HG02981 (cell line): ENCODE results near the gene CCDC68.
"Not testable (repeated sequence)": the region's sequence is repeated elsewhere in the genome, so short reads cannot be mapped to it uniquely, and the experiment has no call there.

Source experiments
- ATAC-seq: cut with Tn5 transposase; IDR thresholded peaks from one replicate; pipeline ENCODE4 v1.9.1; 2021; ENCODE audit warnings: mild to moderate bottlenecking, moderate library complexity; ENCODE audit not compliant: unreplicated experiment

CCDC68 gene, protein sequence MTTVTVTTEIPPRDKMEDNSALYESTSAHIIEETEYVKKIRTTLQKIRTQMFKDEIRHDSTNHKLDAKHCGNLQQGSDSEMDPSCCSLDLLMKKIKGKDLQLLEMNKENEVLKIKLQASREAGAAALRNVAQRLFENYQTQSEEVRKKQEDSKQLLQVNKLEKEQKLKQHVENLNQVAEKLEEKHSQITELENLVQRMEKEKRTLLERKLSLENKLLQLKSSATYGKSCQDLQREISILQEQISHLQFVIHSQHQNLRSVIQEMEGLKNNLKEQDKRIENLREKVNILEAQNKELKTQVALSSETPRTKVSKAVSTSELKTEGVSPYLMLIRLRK

DNA sequence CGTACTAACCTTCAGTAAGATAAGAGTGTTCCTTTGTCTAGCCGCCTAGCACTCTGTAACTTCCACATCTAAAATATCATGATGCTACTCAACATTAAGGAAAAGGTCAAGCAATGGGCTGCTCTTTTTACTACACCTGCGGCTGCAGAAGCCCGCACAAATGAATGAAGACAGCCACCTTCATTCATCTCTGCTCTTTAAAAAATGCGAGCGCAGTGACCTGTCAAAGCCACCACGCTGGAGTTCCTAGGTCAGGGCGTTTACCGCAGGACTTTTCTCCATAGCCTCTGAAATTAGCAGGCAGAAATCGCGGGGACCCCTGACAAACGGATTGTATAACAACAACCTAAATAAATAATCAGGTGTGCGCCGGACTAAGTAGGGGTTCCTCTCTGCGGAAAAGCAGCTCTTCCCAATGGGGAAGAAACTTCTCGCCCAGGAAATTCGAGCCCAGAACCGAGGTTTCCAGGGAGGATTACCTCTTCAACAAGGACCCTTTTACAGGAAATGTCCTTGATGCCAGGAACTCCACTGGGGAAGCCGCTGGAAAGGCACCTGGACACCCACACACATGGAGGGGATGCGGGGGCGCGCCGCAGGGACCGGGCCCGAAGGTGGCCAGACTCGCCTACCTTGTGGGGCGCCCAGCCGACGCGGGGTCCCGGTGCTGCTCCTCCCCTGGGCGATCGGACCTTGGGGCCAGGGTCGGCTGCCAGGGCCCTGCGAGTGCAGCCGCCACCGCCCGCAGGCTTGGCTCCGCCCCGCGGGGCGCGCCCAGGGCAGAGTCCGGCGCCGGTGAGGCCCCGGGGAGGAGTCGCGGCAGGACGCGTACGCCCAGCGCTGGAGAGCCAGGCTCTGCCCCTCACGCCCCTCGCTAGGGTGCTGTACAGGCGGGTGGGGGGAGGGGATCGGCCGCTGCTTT is at the start of gene CCDC68:
Gene CCDC68, minus strand, starts transcription at position 758 of the 922 bp plus-strand sequence. CDS start 16,670 bp downstream, outside the sequence.
- no peak for ATAC-seq

DNA sequence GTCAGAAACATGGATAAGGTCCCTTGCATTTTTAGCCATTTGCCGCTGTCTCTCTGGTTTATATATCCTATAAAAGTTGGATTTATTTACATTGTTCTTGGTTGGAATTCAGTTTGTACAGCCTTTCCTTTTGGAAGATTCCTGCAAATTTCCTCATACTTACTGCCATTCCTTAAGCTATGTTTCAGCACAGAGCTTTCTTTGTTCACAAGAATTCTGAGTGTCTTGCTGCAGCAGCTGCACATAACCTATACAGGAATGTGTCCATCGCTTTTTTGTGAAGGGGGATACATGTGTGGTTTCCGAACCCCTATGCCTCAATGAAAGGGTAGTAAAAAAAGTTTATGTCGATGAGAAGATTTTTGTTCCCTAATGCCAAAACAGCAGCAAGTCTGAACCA is 48.3 kb upstream of the CCDC68 start:
- ATAC-seq, result no peak

DNA sequence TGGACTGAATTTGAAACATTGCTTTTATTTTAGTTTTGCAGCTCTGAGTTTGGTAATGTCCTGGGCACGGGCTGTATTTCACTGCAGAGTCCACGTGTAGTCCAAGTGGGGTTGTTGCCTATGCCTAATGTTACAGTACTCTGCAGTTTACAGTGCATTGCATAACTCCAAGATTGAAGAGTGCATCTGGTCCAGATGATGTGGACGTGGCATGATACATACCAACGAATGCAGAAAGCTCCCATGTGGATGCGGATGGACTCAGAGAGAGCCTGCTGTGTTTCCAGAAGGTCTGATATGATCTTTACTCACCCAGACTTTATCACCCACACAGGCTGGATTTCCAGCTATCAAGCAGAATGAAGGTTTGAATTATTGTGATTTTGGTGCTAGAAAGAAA is 44.4 kb upstream of the CCDC68 start:
- no peak for ATAC-seq

DNA sequence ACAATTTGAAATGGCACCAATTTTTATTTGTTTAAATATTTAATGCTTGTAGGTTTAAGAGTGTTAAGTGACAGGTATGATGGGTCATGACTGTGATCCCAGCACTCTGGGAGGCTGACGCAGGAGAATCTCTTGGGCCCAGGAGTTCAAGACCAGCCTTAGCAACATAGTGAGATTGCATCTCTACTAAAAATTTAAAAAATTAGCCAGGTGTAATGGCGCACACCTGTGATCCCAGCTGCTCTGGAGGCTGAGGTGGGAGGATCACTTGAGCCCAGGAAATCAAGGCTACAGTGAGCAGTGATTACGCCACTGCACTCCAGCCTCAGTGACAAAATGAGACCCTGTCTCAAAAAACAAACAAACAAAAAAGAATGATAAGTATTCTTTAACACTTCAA is 43.0 kb upstream of the CCDC68 start:
- no peak for ATAC-seq

DNA sequence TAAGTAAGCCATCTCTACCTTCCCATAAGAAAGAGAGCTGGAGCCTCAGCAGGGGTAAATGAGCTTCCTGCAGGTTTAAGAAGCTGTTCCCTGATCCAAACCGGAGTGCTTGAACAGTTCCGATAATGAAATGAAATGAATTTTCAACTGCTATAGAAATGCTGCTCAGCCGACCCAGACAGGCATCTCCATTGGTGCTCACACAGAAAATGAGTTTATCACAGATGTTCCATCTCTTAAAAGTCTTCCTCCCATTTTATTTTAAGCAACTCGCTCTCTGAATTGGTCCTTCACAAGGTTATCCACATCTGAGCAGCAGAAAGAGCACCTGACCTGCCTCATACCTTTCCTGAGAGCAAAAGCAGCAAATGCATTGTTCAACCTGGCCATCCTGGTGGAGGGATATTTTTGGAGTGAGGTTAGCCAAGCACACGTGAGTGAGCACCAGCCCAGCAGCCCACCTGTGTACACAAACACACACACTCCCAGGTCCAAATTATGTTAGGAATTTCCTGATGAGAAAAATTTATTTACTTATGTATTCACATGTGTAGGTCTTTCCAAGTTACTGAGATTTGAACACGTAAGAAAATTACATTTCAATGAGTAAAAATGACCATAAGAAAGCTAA is 42.2 kb upstream of the CCDC68 start:
- ATAC-seq, result no peak

DNA sequence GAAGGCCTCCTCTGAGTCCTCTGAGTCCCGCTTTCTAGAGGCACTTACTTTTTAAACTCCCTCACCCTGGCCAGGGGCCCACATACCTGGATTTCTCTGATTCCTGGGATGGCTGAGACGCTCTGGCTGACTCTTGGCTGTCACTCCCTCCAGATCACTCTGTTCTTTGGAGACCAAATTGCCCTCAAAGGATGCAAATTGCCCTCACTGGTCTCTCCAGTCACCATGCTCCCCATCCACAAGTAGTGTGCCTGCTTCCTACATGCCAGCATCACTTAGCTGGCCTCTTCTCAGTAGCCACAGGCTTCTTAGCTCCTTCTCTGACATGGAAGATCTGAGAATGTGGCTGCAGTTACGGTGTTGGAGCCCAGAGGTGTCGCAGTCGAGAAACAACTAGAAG is 41.3 kb upstream of the CCDC68 start:
- ATAC-seq, result no peak

DNA sequence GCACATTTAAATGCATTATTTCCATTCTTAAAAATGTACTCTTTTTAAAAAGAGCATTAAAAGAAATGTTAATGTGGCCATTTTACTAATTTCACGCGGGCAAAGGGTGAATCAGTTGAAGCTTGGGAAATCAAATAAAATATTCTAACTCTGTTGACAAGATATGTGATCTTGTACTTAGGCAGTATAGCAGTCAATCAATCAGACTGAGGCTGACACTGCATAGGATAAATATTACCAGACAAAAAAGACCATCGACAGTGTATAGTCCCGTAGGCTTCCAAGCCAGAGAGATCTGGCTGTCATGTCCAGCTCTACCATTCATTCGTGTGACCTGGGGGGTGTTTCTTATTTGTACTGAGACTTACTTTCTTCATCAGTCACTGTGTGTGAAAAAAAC is 39.8 kb upstream of the CCDC68 start:
- no peak for ATAC-seq

DNA sequence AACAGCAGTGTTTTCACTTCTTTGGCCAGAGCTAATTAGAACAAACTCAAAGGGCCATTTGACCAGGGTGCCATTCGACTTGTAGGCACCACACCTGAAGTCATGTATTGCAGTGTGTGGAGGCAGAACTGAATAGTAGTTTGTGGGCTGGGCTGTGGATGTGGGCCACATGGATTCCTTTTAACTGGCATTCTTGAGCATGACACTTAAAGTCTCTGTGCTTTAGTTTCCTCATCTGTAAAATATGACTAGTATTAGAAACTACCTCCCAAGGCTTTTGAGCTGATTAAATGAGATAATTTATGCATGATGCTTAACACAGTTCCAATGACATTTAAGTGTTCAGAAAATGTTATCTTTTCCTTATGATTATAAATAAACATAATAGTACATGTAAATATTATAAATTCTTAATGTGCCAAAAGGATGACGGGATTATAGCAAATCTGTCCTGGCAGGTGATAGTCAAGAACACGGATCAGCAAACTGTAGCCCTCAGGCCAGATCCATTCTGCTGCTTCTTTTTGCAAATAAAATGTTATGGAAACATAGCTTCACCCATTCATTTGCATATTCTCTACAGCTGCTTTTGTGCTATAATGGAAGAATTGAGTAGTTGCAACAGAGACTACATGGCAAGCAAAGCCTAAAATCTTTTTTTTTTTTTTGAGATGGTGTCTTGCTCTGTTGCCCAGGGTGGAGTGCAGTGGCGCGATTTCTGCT is 36.3 kb upstream of the CCDC68 start:
- ATAC-seq, result no peak

DNA sequence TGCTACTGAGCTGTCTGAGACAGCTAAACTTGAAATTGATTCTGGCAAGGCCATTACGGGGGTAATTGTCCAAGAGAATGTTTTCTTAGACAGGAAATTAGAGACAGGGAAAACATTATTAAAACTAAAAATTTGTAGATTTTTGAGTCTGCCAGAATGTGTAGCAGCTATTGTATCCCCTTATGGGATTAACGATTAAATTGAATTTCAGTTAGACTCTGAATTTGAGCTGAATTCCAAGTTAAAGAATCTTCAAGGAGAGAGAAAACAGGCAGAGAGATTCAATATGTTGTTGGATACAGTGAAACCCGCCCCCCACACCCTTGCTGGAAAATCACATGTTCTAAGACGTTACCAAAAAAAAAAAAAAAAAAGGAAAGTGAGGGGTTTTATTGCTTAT is 32.7 kb upstream of the CCDC68 start:
- ATAC-seq, result no peak

DNA sequence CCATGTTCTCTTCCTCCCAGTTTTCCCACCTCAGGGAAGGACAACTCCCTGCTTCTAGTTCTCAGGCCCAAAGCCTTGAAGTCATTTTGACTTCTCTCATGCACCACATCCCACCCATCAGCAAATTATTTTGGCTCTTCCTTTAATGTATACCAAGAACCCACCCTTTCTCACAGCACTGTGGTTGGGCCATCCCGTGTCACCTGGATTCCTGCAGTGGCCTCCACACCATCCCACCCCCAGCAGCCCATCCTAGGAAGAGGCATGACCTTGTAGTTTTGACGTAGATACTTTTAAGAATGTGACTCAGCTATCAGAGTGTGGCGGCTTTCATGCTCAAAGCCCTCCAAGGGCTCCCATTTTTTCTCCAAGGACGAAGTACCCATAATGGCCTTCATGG is 25.6 kb upstream of the CCDC68 start:
- no peak for ATAC-seq

DNA sequence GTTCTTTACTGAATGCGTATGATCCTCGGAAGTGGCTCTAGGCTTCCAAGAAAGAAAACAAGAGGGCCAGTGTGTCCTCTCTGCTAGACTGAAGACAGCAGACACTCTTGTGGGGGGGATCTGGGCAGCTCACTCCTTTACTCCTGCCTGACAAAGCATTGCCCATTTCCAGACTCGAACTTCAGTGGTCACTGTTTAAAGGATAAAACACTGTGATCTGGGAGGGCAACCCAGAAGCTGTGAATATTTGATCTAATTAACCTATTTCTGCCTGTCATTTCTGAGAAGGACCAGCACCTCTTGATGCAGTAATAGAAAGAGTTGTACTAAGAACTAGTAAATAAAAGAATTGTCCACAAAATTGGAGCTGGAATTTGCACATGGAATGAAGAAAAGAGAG is 24.5 kb upstream of the CCDC68 start:
- ATAC-seq, result no peak

DNA sequence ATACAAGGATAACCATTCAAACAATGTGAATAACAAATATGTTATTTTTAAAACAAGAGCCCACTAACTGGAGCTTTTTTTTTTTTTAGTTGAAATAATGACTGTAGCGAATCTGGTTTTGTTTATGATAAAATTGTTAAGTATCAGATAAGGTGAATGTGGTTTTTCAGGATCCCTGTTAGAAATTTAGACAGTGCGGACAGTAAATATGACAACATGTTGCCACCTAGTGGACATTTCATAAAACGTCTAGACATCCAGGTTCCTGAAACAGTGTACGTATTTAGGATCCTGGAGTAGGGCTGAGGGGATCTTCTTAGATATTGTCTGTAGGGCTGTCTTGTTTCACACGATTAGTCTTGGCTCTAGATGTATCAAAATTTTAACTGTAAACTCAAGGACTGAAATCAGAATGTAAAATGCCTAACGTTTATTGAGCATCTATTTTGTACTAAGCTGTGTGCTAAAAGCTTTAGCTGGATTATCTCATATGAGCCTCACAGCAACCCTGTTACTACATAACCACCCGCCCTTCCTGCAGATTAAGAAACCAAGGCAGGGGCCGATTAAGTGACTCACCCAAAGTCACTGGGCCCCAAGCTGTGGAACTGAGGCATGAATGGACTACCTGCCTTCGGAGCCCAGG is 23.9 kb upstream of the CCDC68 start:
- ATAC-seq, result peak; percentile 85

DNA sequence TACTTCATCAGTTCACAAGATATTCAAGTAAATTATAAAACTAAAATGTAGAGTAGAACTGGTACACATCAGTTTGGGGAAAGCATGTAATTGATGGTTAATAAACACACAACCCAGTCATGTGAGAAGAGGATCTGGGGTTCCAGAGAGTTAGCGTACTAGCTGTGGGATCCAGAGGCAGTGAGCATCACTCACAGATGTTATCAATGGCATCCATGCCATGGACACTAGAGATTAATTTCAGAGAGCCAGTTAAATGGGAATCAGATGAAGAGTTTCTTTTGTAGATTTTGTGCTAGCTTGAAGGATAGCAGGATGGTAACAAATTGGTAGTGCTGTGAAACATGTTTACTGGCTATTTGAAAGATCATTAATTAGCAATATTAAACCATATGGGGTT is 21.8 kb upstream of the CCDC68 start:
- ATAC-seq, result no peak

DNA sequence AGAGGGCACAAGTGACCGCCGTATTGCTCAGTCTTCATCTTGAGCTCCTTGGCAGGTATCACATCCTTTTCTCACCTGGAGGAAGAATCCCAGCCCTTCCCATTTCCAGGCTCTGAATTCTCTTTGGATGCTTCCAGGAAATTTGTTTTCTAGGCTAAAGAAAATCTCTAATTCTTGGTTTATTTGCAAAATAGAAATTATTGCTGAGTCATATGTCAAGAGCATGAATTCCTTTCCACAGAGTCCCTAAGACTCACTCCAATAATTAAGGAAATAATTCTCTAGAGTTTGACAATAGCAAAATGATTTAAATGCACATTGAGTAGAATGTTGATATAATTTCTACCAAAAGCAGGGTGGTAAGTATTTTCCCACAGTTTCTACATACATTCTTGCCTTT is 16.3 kb upstream of the CCDC68 start:
- ATAC-seq, result no peak

DNA sequence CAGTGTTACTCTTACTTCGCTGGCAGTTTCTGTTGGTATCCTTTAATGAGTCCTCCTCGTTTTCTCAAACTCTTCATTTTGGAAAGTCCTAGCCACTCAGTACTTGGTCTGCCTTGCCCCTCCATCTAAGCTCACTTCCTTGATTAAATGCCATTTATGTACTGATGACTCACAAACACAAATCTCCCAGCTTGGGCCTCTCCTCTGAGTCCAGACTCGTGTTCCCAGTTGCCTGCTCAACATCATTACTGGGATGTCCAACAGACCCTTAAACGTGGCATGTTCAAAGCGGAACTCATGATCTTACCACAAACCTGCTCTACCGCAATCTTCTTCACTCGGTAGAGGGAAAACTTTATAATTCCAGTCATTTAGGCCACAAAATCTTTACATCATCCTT is 13.8 kb upstream of the CCDC68 start:
- ATAC-seq, result no peak

DNA sequence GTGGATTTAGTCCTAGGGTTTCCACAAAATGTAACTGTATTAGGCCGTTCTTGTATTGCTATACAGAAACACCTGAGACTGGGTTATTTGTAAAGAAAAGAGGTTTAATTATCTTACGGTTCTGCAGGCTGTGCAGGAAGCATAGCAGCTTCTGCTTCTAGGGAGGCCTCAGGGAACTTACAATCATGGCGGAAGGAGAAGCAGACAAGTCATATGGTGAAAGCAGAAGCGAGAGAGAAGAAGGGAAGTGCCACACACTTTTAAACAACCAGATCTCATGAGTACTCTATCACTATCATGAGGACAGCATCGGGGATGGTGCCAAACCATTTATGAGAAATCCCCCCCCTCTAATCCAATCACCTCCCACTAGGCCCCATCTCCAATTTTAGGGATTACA is 9.5 kb upstream of the CCDC68 start:
- no peak for ATAC-seq

DNA sequence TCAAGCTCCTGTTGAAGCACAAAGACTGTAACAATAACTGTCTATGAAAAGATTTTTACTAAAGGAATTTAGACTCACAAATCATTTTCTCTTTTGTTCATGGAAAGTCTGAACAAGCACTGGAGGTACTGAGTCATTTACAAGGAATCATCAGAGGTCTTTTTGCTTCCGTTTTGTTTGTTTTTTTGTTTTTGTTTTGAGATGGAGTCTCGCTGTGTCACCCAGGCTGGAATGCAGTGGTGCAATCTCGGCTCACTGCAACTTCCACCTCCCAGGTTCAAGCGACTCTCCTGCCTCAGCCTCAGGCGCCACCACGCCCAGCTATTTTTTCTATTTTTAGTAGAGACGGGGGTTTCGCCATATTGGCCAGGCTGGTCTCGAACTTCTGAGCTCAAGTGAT is 9.0 kb upstream of the CCDC68 start:
- ATAC-seq, result not testable (repeated sequence)

DNA sequence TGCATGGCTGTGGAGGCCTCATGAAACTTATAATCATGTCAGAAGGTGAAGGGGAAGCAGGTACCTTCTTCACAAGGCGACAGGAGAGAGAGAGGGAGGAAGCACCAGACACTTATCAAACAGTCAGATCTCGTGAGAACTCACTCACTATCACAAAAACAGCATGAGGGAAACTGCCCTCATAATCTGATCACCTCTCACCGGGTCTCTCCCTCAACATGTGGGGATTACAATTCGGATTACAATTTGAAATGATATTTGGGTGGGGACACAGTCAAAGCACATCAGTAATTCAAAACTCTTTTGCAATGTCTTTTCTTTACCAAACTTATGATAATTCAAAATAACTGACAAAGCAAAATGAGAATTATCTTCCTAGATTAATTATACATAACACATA is 8.5 kb upstream of the CCDC68 start:
- ATAC-seq, result no peak

DNA sequence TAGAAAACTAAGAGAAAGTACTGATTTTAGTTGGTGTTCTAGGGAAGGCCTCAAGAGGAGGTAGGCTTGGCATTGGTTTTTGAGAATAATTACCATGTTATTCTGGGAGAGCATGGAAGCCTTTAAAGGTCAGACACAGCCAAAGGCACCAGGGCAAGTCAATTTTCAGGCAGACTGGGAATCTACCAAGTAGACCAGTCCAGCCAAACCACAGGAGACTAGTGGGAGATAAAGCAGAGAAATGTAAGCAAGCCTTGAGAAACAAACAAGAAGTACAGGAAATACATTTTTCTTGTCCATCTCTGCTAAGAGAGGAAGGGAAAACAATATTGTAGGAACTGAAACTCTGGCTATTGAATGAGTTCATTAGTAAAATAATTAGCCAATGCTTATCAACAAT is 5.5 kb upstream of the CCDC68 start:
- no peak for ATAC-seq

DNA sequence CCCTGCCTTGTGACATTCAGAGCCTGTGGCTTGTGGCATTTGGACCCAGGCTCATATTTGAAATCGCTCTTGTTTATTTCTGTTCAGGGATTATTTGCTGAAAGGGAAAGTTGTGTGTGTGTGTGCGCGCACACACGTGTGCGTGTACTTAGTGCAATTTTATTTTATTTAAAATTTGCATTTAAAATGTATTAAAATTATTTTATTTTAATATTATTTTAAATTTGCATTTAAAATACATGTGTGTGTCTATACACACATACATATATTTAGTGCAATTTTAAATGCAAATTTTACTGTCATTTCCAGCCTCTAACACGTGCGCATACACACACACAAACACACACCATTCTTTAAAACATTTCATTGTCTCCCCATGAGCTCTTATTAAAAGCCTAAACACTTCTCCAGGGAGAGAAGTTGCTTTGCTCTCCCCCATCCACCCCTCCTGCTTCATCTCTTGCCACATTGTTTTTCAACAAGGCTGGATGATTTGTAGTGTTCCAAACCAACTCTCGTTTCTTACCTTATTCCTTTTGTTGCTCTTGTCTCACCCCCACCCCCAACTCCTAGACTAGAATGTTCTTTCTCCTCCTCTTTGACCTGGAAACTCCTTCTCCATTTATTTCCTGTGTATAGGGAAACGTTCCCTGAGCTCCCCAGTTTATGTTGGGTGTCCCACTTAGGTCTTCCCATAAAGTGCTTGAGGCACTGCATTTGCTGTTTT is 3.8 kb upstream of the CCDC68 start:
- no peak for ATAC-seq
